ENCODE data around the gene TBC1D2B. TPM values are rescaled to one million over a fixed set of nuclear protein-coding genes. Genes with fewer than 3 reads are reported as not detected.
"Not testable (repeated sequence)": the region's sequence is repeated elsewhere in the genome, so short reads cannot be mapped to it uniquely, and the experiment has no call there.

Gene TBC1D2B
- polyA plus RNA-seq, 1 donor (not counting 4 experiments of a cell fraction or from before 2014, with no cell fraction given): 27.0 TPM

DNA sequence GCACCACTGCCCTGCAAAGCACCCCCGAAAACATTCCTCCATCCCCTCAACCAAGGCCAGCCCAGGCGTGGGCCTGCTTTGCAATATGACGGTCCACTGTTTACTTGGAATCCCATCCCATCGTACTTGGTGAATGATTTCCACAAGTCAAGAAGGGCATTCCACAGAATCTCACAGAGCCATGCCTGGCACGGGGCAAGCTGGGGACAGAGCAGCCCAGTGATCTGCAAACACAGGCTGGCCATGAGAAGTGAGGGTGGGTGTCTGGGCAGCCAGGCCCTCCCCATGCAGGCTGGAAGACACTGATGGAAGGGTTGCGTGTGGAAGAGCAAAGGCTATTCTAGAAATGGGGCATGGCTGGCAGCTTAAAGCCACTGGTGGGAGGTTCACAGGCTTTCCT is 80.3 kb downstream of the TBC1D2B start:
- H3K36me3 ChIP-seq (ENCODE audit: control insufficient read depth in 2 of 2, extremely low read depth in 1 of 2, insufficient read depth in 2 of 2, low read length in 2 of 2): peaks cover 11 to 12% of the 10 kb centered on the region in 2 experiments
- H3K79me2 ChIP-seq (ENCODE audit: control insufficient read depth, insufficient read depth, low read length); H3K27me3 ChIP-seq (ENCODE audit: control insufficient read depth, extremely low read depth, insufficient read depth, low read length); H2AFZ ChIP-seq (ENCODE audit: control insufficient read depth, low read length); H3K4me2 ChIP-seq (ENCODE audit: control insufficient read depth, extremely low read depth, insufficient read depth, low read depth, low read length); DNase-seq (ENCODE audit: low read depth, low spot score); H4K20me1 ChIP-seq (ENCODE audit: control insufficient read depth, extremely low read depth, insufficient read depth, low read length); H3K4me3 ChIP-seq (ENCODE audit: control insufficient read depth in 2 of 3, extremely low read depth in 1 of 3, insufficient read depth in 2 of 3, low read depth in 1 of 3, low read length in 3 of 3); H3K9me1 ChIP-seq (ENCODE audit: control insufficient read depth, extremely low read depth, insufficient read depth, low read length); FAIRE-seq; H3K9ac ChIP-seq (ENCODE audit: control insufficient read depth, extremely low read depth, insufficient read depth, low read length); H3K27ac ChIP-seq (ENCODE audit: control insufficient read depth, insufficient read depth, low read length); H3K9me3 ChIP-seq (ENCODE audit: control insufficient read depth, low read depth, low read length); dilution Hi-C loops (cut with MboI; ENCODE audit: extremely low pct_ligation_motif_present, low sequenced_read_pairs): not testable (repeated sequence)
- peaks cover 24% of the 10 kb centered on the region for H3K4me1 ChIP-seq (ENCODE audit: control insufficient read depth, extremely low read depth, insufficient read depth, low read length)

GRCh38 chr15:77996713-77997171 is 80.8 kb downstream of the TBC1D2B start:
- FAIRE-seq; H3K79me2 ChIP-seq (ENCODE audit: control insufficient read depth, insufficient read depth, low read length); H3K9me1 ChIP-seq (ENCODE audit: control insufficient read depth, extremely low read depth, insufficient read depth, low read length); H3K9ac ChIP-seq (ENCODE audit: control insufficient read depth, extremely low read depth, insufficient read depth, low read length); dilution Hi-C loops (cut with MboI; ENCODE audit: extremely low pct_ligation_motif_present, low sequenced_read_pairs); H2AFZ ChIP-seq (ENCODE audit: control insufficient read depth, low read length); DNase-seq (ENCODE audit: low read depth, low spot score); H3K27me3 ChIP-seq (ENCODE audit: control insufficient read depth, extremely low read depth, insufficient read depth, low read length); H3K4me2 ChIP-seq (ENCODE audit: control insufficient read depth, extremely low read depth, insufficient read depth, low read depth, low read length); H3K27ac ChIP-seq (ENCODE audit: control insufficient read depth, insufficient read depth, low read length); H3K9me3 ChIP-seq (ENCODE audit: control insufficient read depth, low read depth, low read length); H3K4me3 ChIP-seq (ENCODE audit: control insufficient read depth in 2 of 3, extremely low read depth in 1 of 3, insufficient read depth in 2 of 3, low read depth in 1 of 3, low read length in 3 of 3); H4K20me1 ChIP-seq (ENCODE audit: control insufficient read depth, extremely low read depth, insufficient read depth, low read length): not testable (repeated sequence)
- peaks cover 11 to 12% of the 10 kb centered on the region in 2 experiments for H3K36me3 ChIP-seq (ENCODE audit: control insufficient read depth in 2 of 2, extremely low read depth in 1 of 2, insufficient read depth in 2 of 2, low read length in 2 of 2)
- H3K4me1 ChIP-seq (ENCODE audit: control insufficient read depth, extremely low read depth, insufficient read depth, low read length): peaks cover 29% of the 10 kb centered on the region

GRCh38 chr15:77996226-77996625 is 81.3 kb downstream of the TBC1D2B start:
- FAIRE-seq; dilution Hi-C loops (cut with MboI; ENCODE audit: extremely low pct_ligation_motif_present, low sequenced_read_pairs); DNase-seq (ENCODE audit: low read depth, low spot score): not testable (repeated sequence)

DNA sequence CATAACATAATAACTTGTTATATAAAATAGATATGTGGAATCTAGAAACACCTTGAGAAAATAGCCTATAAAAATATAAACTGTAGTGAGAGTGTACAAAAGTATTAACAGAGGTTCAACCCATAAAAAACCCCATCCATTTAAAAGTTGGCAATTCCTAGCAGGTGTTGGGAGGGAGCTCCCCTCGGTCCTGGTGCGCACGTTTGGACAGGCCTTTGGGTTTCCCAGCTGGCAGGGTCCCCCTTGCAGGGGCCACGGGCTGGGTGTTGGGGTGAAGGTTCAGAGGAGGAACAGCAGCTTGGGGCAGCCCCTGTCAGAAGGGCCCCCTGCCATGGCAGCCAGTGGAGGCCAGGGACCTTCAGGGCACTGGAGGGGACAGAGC is 82.0 kb downstream of the TBC1D2B start:
- H3K9me1 ChIP-seq (ENCODE audit: control insufficient read depth, extremely low read depth, insufficient read depth, low read length); H3K27me3 ChIP-seq (ENCODE audit: control insufficient read depth, extremely low read depth, insufficient read depth, low read length); H3K4me3 ChIP-seq (ENCODE audit: control insufficient read depth in 2 of 3, extremely low read depth in 1 of 3, insufficient read depth in 2 of 3, low read depth in 1 of 3, low read length in 3 of 3); H3K79me2 ChIP-seq (ENCODE audit: control insufficient read depth, insufficient read depth, low read length); H2AFZ ChIP-seq (ENCODE audit: control insufficient read depth, low read length); dilution Hi-C loops (cut with MboI; ENCODE audit: extremely low pct_ligation_motif_present, low sequenced_read_pairs); H4K20me1 ChIP-seq (ENCODE audit: control insufficient read depth, extremely low read depth, insufficient read depth, low read length); H3K9me3 ChIP-seq (ENCODE audit: control insufficient read depth, low read depth, low read length); DNase-seq (ENCODE audit: low read depth, low spot score); FAIRE-seq; H3K36me3 ChIP-seq (ENCODE audit: control insufficient read depth in 2 of 2, extremely low read depth in 1 of 2, insufficient read depth in 2 of 2, low read length in 2 of 2); H3K9ac ChIP-seq (ENCODE audit: control insufficient read depth, extremely low read depth, insufficient read depth, low read length); H3K4me2 ChIP-seq (ENCODE audit: control insufficient read depth, extremely low read depth, insufficient read depth, low read depth, low read length); H3K27ac ChIP-seq (ENCODE audit: control insufficient read depth, insufficient read depth, low read length): not testable (repeated sequence)
- H3K4me1 ChIP-seq (ENCODE audit: control insufficient read depth, extremely low read depth, insufficient read depth, low read length): peaks cover 32% of the 10 kb centered on the region

More at GRCh38 chr15:77996226-77996625, 81.3 kb downstream of the TBC1D2B start:
- Histone ChIP-seq H3K4me1 (ENCODE audit: control insufficient read depth, extremely low read depth, insufficient read depth, low read length) (peaks cover 32% of the 10 kb centered on the region), H3K36me3 (ENCODE audit: control insufficient read depth in 2 of 2, extremely low read depth in 1 of 2, insufficient read depth in 2 of 2, low read length in 2 of 2) (peaks cover 10 to 11% of the 10 kb centered on the region in 2 experiments)
- not testable (repeated sequence) for H3K27ac ChIP-seq (ENCODE audit: control insufficient read depth, insufficient read depth, low read length); H3K79me2 ChIP-seq (ENCODE audit: control insufficient read depth, insufficient read depth, low read length); H3K9me1 ChIP-seq (ENCODE audit: control insufficient read depth, extremely low read depth, insufficient read depth, low read length); H3K9me3 ChIP-seq (ENCODE audit: control insufficient read depth, low read depth, low read length); H4K20me1 ChIP-seq (ENCODE audit: control insufficient read depth, extremely low read depth, insufficient read depth, low read length); H3K4me2 ChIP-seq (ENCODE audit: control insufficient read depth, extremely low read depth, insufficient read depth, low read depth, low read length); H3K9ac ChIP-seq (ENCODE audit: control insufficient read depth, extremely low read depth, insufficient read depth, low read length); H3K27me3 ChIP-seq (ENCODE audit: control insufficient read depth, extremely low read depth, insufficient read depth, low read length); H2AFZ ChIP-seq (ENCODE audit: control insufficient read depth, low read length); H3K4me3 ChIP-seq (ENCODE audit: control insufficient read depth in 2 of 3, extremely low read depth in 1 of 3, insufficient read depth in 2 of 3, low read depth in 1 of 3, low read length in 3 of 3)

GRCh38 chr15:77994893-77995536 is 82.5 kb downstream of the TBC1D2B start:
- peak overlapping the region; percentile 8 for H3K27ac ChIP-seq (ENCODE audit: control insufficient read depth, insufficient read depth, low read length)
- H3K4me1 ChIP-seq (ENCODE audit: control insufficient read depth, extremely low read depth, insufficient read depth, low read length): peaks cover 32% of the 10 kb centered on the region
- H3K27me3 ChIP-seq (ENCODE audit: control insufficient read depth, extremely low read depth, insufficient read depth, low read length); H3K79me2 ChIP-seq (ENCODE audit: control insufficient read depth, insufficient read depth, low read length); dilution Hi-C loops (cut with MboI; ENCODE audit: extremely low pct_ligation_motif_present, low sequenced_read_pairs); H4K20me1 ChIP-seq (ENCODE audit: control insufficient read depth, extremely low read depth, insufficient read depth, low read length); H2AFZ ChIP-seq (ENCODE audit: control insufficient read depth, low read length); H3K9me3 ChIP-seq (ENCODE audit: control insufficient read depth, low read depth, low read length); H3K4me2 ChIP-seq (ENCODE audit: control insufficient read depth, extremely low read depth, insufficient read depth, low read depth, low read length); H3K9me1 ChIP-seq (ENCODE audit: control insufficient read depth, extremely low read depth, insufficient read depth, low read length); H3K36me3 ChIP-seq (ENCODE audit: control insufficient read depth in 2 of 2, extremely low read depth in 1 of 2, insufficient read depth in 2 of 2, low read length in 2 of 2); DNase-seq (ENCODE audit: low read depth, low spot score); H3K9ac ChIP-seq (ENCODE audit: control insufficient read depth, extremely low read depth, insufficient read depth, low read length); H3K4me3 ChIP-seq (ENCODE audit: control insufficient read depth in 2 of 3, extremely low read depth in 1 of 3, insufficient read depth in 2 of 3, low read depth in 1 of 3, low read length in 3 of 3): not testable (repeated sequence)
- peak; percentile 89 for FAIRE-seq

All from keratinocyte (primary cell).